Adipocyte (in vitro differentiated cells): ENCODE measurements around the gene FAM13B.
"Not testable (repeated sequence)": the region's sequence is repeated elsewhere in the genome, so short reads cannot be mapped to it uniquely, and the experiment has no call there.

Experiments
- DNase-seq: peaks from one replicate; pipeline ENCODE4 v3.0.0-alpha.2; 2015; ENCODE audit warnings: low read depth
- H3K27me3 ChIP-seq: replicated peaks from 2 replicates; pipeline ENCODE4 v1.7.0; 2013; ENCODE audit warnings: mild to moderate bottlenecking, low read length, moderate library complexity; ENCODE audit not compliant: control insufficient read depth, insufficient read depth
- H3K36me3 ChIP-seq: 2 replicates; pipeline ENCODE4 v1.7.0; 2013; ENCODE audit warnings: low read length, mild to moderate bottlenecking, moderate library complexity; ENCODE audit not compliant: control insufficient read depth, insufficient read depth, severe bottlenecking
- H3K4me1 ChIP-seq: 2 replicates; pipeline ENCODE4 v1.7.0; 2013; ENCODE audit warnings: mild to moderate bottlenecking, low read length, moderate library complexity; ENCODE audit not compliant: control insufficient read depth, insufficient read depth
- H3K4me3 ChIP-seq: 2 replicates; pipeline ENCODE4 v1.7.0; 2013; ENCODE audit warnings: mild to moderate bottlenecking, low read length, moderate library complexity
- H3K9ac ChIP-seq: 2 replicates; pipeline ENCODE4 v1.7.0; 2013; ENCODE audit warnings: mild to moderate bottlenecking, low read length, moderate library complexity
- H3K9me3 ChIP-seq: 2 replicates; pipeline ENCODE4 v1.7.0; 2013; ENCODE audit warnings: mild to moderate bottlenecking, low read length, moderate library complexity; ENCODE audit not compliant: control insufficient read depth

The FAM13B gene

GRCh38 chr5:138032028-138032571 lies 779 bp downstream of the FAM13B start:
- H3K9ac ChIP-seq: peak overlapping the region; percentile 97
- peak overlapping the region; percentile 92 for H3K4me3 ChIP-seq
- no peaks in the 10 kb centered on the region for H3K36me3 ChIP-seq
- H3K9me3 ChIP-seq: no peaks in the 10 kb centered on the region
- DNase-seq: peak; percentile 65
- H3K4me1 ChIP-seq: peaks cover 36% of the 10 kb centered on the region
- H3K27me3 ChIP-seq: no peaks in the 10 kb centered on the region

DNA sequence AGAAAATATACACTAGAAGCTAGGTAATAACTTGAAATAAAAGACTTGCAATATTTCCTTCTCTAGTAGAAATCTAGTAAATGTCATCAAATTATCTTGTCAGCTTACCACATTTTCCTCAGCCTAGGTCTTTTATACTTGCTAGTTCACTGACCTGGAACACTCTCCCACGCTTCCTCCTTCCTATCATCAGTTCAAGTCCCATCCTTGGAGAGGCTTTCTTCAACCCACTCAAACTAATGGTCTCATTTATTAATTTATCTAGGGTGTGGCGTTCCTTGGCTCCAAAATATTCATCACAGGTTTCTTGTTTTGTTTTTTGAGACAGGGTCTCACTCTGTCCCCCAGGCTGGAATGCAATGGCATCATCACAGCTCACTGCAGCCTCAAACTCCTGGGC lies 2.9 kb downstream of the FAM13B start:
- no peaks in the 10 kb centered on the region for H3K9me3 ChIP-seq
- DNase-seq: no peak

DNA sequence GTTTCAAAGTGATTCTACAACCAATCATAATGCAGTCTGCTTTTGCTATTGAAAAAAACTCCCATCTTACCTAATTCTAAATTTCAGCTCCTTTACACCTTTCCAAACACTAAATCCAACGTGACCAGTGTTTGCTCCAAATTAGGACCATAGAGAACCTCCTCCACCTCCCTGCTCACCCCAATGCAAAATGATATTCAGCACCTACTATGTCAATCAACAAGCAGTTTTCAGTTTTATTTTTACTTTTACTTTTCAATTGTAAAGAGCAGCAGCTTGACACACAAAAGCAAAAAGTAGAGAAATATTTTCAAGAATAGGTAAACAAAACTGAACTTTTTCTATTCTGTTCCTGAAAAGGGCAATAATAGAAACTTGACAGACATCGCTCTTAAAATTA lies 3.4 kb downstream of the FAM13B start:
- no peak overlapping the region for H3K4me3 ChIP-seq
- H3K4me1 ChIP-seq: peaks cover 34% of the 10 kb centered on the region

More for the DNA sequence above, 2.9 kb downstream of the FAM13B start:
- no peak overlapping the region for H3K9ac ChIP-seq
- H3K4me3 ChIP-seq: no peak overlapping the region
- H3K4me1 ChIP-seq: peaks cover 36% of the 10 kb centered on the region
- no peaks in the 10 kb centered on the region for H3K36me3 ChIP-seq
- H3K27me3 ChIP-seq: no peaks in the 10 kb centered on the region

DNA sequence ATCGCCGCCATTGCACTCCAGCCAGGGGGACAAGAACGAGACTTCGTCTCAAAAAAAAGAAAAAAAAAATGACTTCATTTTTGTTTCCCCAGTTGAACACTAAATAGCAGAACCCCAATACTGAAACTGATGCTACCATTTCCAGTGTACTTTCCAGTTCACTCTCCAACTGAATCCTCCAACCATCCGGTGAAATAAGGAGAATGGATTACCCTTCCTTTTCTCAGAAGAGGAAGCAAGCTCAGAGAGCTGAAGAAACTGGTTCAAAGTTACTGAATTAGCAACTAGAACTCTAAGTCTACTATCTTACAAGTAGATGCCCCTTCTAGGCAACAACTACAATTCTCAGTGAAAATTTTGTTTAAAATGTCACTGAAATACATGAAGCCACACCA lies 3.9 kb downstream of the FAM13B start:
- H3K9ac ChIP-seq: no peak overlapping the region

More for the DNA sequence above, 3.4 kb downstream of the FAM13B start:
- no peaks in the 10 kb centered on the region for H3K36me3 ChIP-seq
- H3K9me3 ChIP-seq: no peaks in the 10 kb centered on the region
- DNase-seq: no peak
- no peaks in the 10 kb centered on the region for H3K27me3 ChIP-seq
- no peak overlapping the region for H3K9ac ChIP-seq

GRCh38 chr5:138028262-138028970 lies 4.5 kb downstream of the FAM13B start:
- peaks cover 29% of the 10 kb centered on the region for H3K4me1 ChIP-seq
- H3K9me3 ChIP-seq, H3K27me3 ChIP-seq, H3K9ac ChIP-seq, H3K36me3 ChIP-seq, H3K4me3 ChIP-seq, DNase-seq: not testable (repeated sequence)

More for the DNA sequence above, 3.9 kb downstream of the FAM13B start:
- Histone ChIP-seq H3K4me1 (peaks cover 32% of the 10 kb centered on the region), H3K27me3 (no peaks in the 10 kb centered on the region), H3K9me3 (no peaks in the 10 kb centered on the region), H3K36me3 (no peaks in the 10 kb centered on the region), H3K4me3 (no peak overlapping the region)
- DNase-seq: no peak

GRCh38 chr5:138026793-138027192 lies 6.1 kb downstream of the FAM13B start:
- H3K4me3 ChIP-seq: not testable (repeated sequence)

GRCh38 chr5:138025285-138025684 lies 7.6 kb downstream of the FAM13B start:
- Histone ChIP-seq H3K4me3 (no peak overlapping the region), H3K4me1 (peaks cover 12% of the 10 kb centered on the region), H3K9ac (no peak overlapping the region), H3K9me3 (no peaks in the 10 kb centered on the region), H3K36me3 (no peaks in the 10 kb centered on the region), H3K27me3 (no peaks in the 10 kb centered on the region)
- DNase-seq: no peak

More at GRCh38 chr5:138026793-138027192, 6.1 kb downstream of the FAM13B start:
- H3K9me3 ChIP-seq, DNase-seq, H3K27me3 ChIP-seq, H3K36me3 ChIP-seq, H3K9ac ChIP-seq: not testable (repeated sequence)
- H3K4me1 ChIP-seq: peaks cover 23% of the 10 kb centered on the region

GRCh38 chr5:138024117-138024516 lies 8.8 kb downstream of the FAM13B start:
- Histone ChIP-seq H3K4me3 (no peak overlapping the region), H3K9ac (no peak overlapping the region), H3K36me3 (peaks cover 4% of the 10 kb centered on the region), H3K9me3 (no peaks in the 10 kb centered on the region), H3K27me3 (no peaks in the 10 kb centered on the region), H3K4me1 (peaks cover 6% of the 10 kb centered on the region)
- no peak for DNase-seq

- H3K4me3 ChIP-seq: no peak overlapping the region
- H3K4me1 ChIP-seq: peaks cover 6% of the 10 kb centered on the region
- no peak for DNase-seq
- H3K27me3 ChIP-seq: no peaks in the 10 kb centered on the region
- peaks cover 14% of the 10 kb centered on the region for H3K36me3 ChIP-seq
- no peaks in the 10 kb centered on the region for H3K9me3 ChIP-seq
- H3K9ac ChIP-seq: no peak overlapping the region
These were observed 10.0 kb downstream of the FAM13B start for GRCh38 chr5:138022912-138023311.

DNA sequence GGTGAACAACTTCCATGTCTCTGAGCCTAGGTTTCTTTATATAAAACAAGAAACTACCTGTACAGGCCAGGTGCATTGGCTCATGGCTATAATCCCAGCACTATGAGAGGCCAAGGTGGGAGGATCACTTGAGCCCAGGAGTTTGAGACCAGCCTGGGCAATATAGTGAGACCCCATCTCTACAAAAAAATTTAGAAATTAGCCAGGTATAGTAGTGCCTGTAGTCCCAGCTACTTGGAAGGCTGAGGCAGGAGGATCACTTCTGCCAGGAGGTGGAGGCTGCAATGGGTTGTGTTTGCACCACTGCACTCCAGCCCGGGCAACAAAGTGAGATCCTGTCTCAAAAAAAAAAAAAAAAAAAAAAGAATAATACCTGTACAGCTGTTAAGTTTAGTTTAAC lies 11.1 kb downstream of the FAM13B start:
- no peak overlapping the region for H3K4me3 ChIP-seq
- H3K9me3 ChIP-seq: no peaks in the 10 kb centered on the region
- H3K4me1 ChIP-seq: peaks cover 6% of the 10 kb centered on the region
- no peak overlapping the region for H3K9ac ChIP-seq
- no peaks in the 10 kb centered on the region for H3K27me3 ChIP-seq
- no peak for DNase-seq
- peaks cover 25% of the 10 kb centered on the region for H3K36me3 ChIP-seq

GRCh38 chr5:138018849-138019248 lies 14.0 kb downstream of the FAM13B start:
- no peak for DNase-seq
- peaks cover under 1% of the 10 kb centered on the region for H3K4me1 ChIP-seq
- no peak overlapping the region for H3K9ac ChIP-seq
- H3K4me3 ChIP-seq: no peak overlapping the region
- H3K36me3 ChIP-seq: peaks cover 40% of the 10 kb centered on the region
- H3K9me3 ChIP-seq: no peaks in the 10 kb centered on the region
- no peaks in the 10 kb centered on the region for H3K27me3 ChIP-seq
